Measurements from ENCODE around the gene LTB4R2. TPM values are rescaled to one million over a fixed set of nuclear protein-coding genes. Genes with fewer than 3 reads are reported as not detected.

The LTB4R2 gene
- total RNA-seq, 6 donors from 2014 or later, result 6.2 to 49.2 (median 10.9) TPM

GRCh38 chr14:24329736-24330135, 19.8 kb downstream of the LTB4R2 start:
- Histone ChIP-seq H3K36me3 (peaks cover 0 to 9% (median 4%) of the 10 kb centered on the region in 4 donors), H3K27me3 (peaks cover 0 to 5% (median 0%) of the 10 kb centered on the region in 4 donors), H3K4me1 (peaks cover 41 to 54% (median 52%) of the 10 kb centered on the region in 4 donors), H3K9me3 (no peaks in the 10 kb centered on the region), H3K4me3 (no peak overlapping the region), H3K27ac (peak overlapping the region; percentile 22 to 75 (median 49))
- 44% methylated on average over 5 of the region's 9 CpGs; no CpG with 5 or more reads in 1 of the 2 donors for WGBS, 2 donors
- TF ChIP-seq POLR2AphosphoS5 (IDR thresholded peaks at IDR 0.05) (peak; percentile 59 to 80), EP300 (IDR thresholded peaks at IDR 0.05) (no peak)
- DNase-seq (peak; percentile 70 to 90), ATAC-seq (ENCODE audit: low FRiP score in 2 of 2) (peak; percentile 55 to 68)

- Histone ChIP-seq H3K4me1 (peaks cover 52 to 67% (median 64%) of the 10 kb centered on the region in 4 donors), H3K36me3 (peaks cover 0 to 3% (median 0%) of the 10 kb centered on the region in 4 donors), H3K27ac (peak overlapping the region in 1 of 4 donors; percentile 89), H3K4me3 (no peak overlapping the region), H3K9me3 (no peaks in the 10 kb centered on the region), H3K27me3 (peaks cover 0 to 8% (median 0%) of the 10 kb centered on the region in 4 donors)
- ATAC-seq (ENCODE audit: low FRiP score in 2 of 2), result no peak
- DNase-seq, result peak in 1 of 2 donors; percentile 38
- WGBS, 2 donors, result 89 to 97% methylated on average over 7 to 10 of the region's 10 CpGs
- no peak for TF ChIP-seq CTCF (IDR thresholded peaks at IDR 0.05)
- no peak for TF ChIP-seq POLR2A (IDR thresholded peaks at IDR 0.05)
- TF ChIP-seq POLR2AphosphoS5 (IDR thresholded peaks at IDR 0.05), result no peak
- TF ChIP-seq EP300 (IDR thresholded peaks at IDR 0.05), result no peak
These were observed 21.2 kb downstream of the LTB4R2 start for GRCh38 chr14:24330973-24331674.

GRCh38 chr14:24331731-24332267, 21.9 kb downstream of the LTB4R2 start:
- H3K4me3 ChIP-seq, result peak overlapping the region in 1 of 4 donors; percentile 55
- DNase-seq (peak in 1 of 2 donors; percentile 83), ATAC-seq (ENCODE audit: low FRiP score in 2 of 2) (no peak)
- H3K9me3 ChIP-seq, result no peaks in the 10 kb centered on the region
- H3K27me3 ChIP-seq, result peaks cover 0 to 8% (median 0%) of the 10 kb centered on the region in 4 donors
- 61 to 68% methylated on average over 13 to 26 of the region's 26 CpGs for WGBS, 2 donors
- H3K4me1 ChIP-seq, result peaks cover 53 to 74% (median 68%) of the 10 kb centered on the region in 4 donors
- TF ChIP-seq CTCF (IDR thresholded peaks at IDR 0.05) (no peak), EP300 (IDR thresholded peaks at IDR 0.05) (no peak), POLR2AphosphoS5 (IDR thresholded peaks at IDR 0.05) (no peak), POLR2A (IDR thresholded peaks at IDR 0.05) (no peak)
- H3K36me3 ChIP-seq, result peaks cover 0 to 4% (median 1%) of the 10 kb centered on the region in 4 donors
- H3K27ac ChIP-seq, result peak overlapping the region in 2 of 4 donors; percentile 53 to 89

GRCh38 chr14:24332268-24332993, 22.5 kb downstream of the LTB4R2 start:
- ATAC-seq (ENCODE audit: low FRiP score in 2 of 2) (peak; percentile 78 to 80), DNase-seq (peak; percentile 85 to 91)
- TF ChIP-seq POLR2A (IDR thresholded peaks at IDR 0.05), result no peak
- TF ChIP-seq POLR2AphosphoS5 (IDR thresholded peaks at IDR 0.05), result peak; percentile 17 to 58
- TF ChIP-seq CTCF (IDR thresholded peaks at IDR 0.05), result peak; percentile 70 to 85 (median 82)
- Histone ChIP-seq H3K9me3 (no peaks in the 10 kb centered on the region), H3K4me3 (peak overlapping the region in 3 of 4 donors; percentile 34 to 55 (median 50)), H3K27me3 (peaks cover 0 to 8% (median 0%) of the 10 kb centered on the region in 4 donors), H3K4me1 (peaks cover 47 to 76% (median 65%) of the 10 kb centered on the region in 4 donors), H3K27ac (peak overlapping the region in 2 of 4 donors; percentile 53 to 89), H3K36me3 (peaks cover 0 to 10% (median 2%) of the 10 kb centered on the region in 4 donors)
- WGBS, 2 donors, result 29 to 32% methylated on average over 41 to 56 of the region's 56 CpGs
